T-helper 2 cell treated with Interferon-gamma antibody and Interleukin-4, amounts not matched to agents 5 μg/mL and 100 μg/mL, for 36 hours (primary cell): ENCODE results near the gene VGLL4.
A peak's percentile ranks its signal among the peaks of the same experiment; 100 is the strongest.

Experiments
- DNase-seq: peaks from one replicate; pipeline ENCODE4 v3.0.0; 2021; ENCODE audit warnings: low spot score
- H3K27ac Mint-ChIP-seq: one replicate; pipeline ENCODE4 v1.8.0; 2021; ENCODE audit warnings: mild to moderate bottlenecking, mixed read lengths
- H3K27me3 Mint-ChIP-seq: one replicate; pipeline ENCODE4 v1.8.0; 2021; ENCODE audit warnings: low read depth, mixed read lengths
- H3K36me3 Mint-ChIP-seq: one replicate; pipeline ENCODE4 v1.8.0; 2021; ENCODE audit warnings: low read depth, mixed read lengths
- H3K4me1 Mint-ChIP-seq: one replicate; pipeline ENCODE4 v1.8.0; 2021; ENCODE audit warnings: low read depth, mixed read lengths
- H3K4me3 Mint-ChIP-seq: one replicate; pipeline ENCODE4 v1.8.0; 2022; ENCODE audit warnings: mild to moderate bottlenecking, moderate library complexity, mixed read lengths
- H3K9me3 Mint-ChIP-seq: one replicate; pipeline ENCODE4 v1.8.0; 2021; ENCODE audit warnings: mixed read lengths

VGLL4 gene

DNA sequence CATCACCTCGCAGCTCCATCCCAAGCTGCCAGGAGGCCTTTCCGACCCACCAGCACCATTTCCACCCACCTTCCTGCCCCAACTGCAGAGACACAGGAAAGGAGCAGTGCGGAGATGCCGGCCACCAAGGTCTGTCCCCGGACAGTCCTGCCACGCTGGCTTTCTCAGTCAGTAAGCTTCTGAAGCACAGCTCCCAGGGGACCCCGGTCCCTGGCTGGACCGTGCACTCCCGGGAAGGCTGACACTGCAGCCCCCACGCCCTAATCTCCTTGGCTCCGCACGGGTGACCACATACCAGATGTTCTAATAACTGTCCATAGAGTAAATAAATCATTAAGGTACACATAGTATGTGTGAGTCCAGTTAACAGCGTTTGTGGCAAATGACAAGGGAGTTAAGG, 73.5 kb downstream of the VGLL4 start:
- no peak for DNase-seq
- Mint-ChIP-seq H3K9me3 (no peaks in the 10 kb centered on the region), H3K36me3 (peaks cover 12% of the 10 kb centered on the region), H3K4me3 (no peak overlapping the region), H3K27me3 (no peaks in the 10 kb centered on the region), H3K4me1 (no peaks in the 10 kb centered on the region), H3K27ac (peak overlapping the region; percentile 39)

- Mint-ChIP-seq H3K36me3 (peaks cover 14% of the 10 kb centered on the region), H3K4me1 (no peaks in the 10 kb centered on the region), H3K27me3 (no peaks in the 10 kb centered on the region)
These were observed 74.5 kb downstream of the VGLL4 start for GRCh38 chr3:11569156-11569741.

GRCh38 chr3:11568503-11569155, 75.1 kb downstream of the VGLL4 start:
- Mint-ChIP-seq H3K27ac (no peak overlapping the region), H3K9me3 (no peaks in the 10 kb centered on the region), H3K4me1 (no peaks in the 10 kb centered on the region), H3K27me3 (no peaks in the 10 kb centered on the region), H3K36me3 (peaks cover 18% of the 10 kb centered on the region), H3K4me3 (no peak overlapping the region)
- no peak for DNase-seq

More at GRCh38 chr3:11569156-11569741, 74.5 kb downstream of the VGLL4 start:
- Mint-ChIP-seq H3K9me3 (no peaks in the 10 kb centered on the region), H3K27ac (no peak overlapping the region), H3K4me3 (no peak overlapping the region)
- no peak for DNase-seq

DNA sequence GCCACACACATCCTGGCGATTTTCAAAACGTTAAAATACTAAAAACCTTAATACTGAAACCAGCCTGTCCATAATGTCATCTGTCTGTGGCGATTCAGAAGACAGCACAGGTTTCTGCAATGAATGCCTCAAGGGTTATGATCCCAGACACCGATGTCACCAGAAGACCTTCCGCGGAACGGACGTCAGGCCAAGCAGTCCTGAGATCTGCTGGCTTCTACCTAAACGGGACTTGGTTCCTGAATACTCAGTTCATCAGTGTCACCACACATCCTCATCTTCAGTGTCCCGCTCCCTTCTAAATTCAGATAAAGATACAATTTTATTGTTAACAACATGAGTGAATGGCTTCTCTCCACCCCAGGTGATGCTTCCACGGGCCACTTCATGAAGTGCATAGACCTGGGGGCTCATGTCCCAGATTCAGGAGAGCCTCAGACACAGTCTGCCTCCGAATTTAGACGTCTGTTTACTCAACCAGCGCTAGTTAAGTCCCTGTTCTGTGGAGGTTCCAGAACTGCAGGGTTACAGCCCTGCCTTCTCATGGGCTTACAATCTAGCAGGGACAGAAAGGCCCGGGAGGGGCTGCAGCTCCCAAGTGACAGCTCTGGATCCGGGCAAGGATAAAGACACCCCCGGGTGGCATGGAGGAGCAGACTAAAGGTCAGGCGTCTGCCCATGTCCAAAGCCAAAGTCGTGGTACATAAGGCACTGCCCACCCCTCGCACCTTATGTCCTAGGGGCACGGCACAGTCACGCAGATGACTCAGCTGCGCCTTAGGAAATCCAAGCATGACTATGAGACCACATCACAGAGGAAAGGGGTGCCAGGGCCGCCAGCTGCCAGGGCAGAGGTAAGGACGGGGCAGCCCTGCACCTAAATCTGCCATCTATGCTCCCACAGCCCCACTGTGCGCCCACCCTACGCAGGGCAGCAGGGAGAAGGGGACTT, 75.9 kb downstream of the VGLL4 start:
- H3K9me3 Mint-ChIP-seq = no peaks in the 10 kb centered on the region
- H3K4me1 Mint-ChIP-seq = no peaks in the 10 kb centered on the region
- no peak overlapping the region for H3K27ac Mint-ChIP-seq
- no peak for DNase-seq
- no peaks in the 10 kb centered on the region for H3K27me3 Mint-ChIP-seq
- H3K4me3 Mint-ChIP-seq = no peak overlapping the region
- H3K36me3 Mint-ChIP-seq = peaks cover 17% of the 10 kb centered on the region

GRCh38 chr3:11566916-11567315, 76.8 kb downstream of the VGLL4 start:
- H3K36me3 Mint-ChIP-seq = peaks cover 17% of the 10 kb centered on the region
- no peak overlapping the region for H3K4me3 Mint-ChIP-seq
- no peaks in the 10 kb centered on the region for H3K4me1 Mint-ChIP-seq
- no peaks in the 10 kb centered on the region for H3K9me3 Mint-ChIP-seq
- no peak for DNase-seq
- no peak overlapping the region for H3K27ac Mint-ChIP-seq
- no peaks in the 10 kb centered on the region for H3K27me3 Mint-ChIP-seq

GRCh38 chr3:11566478-11566877, 77.2 kb downstream of the VGLL4 start:
- no peak overlapping the region for H3K27ac Mint-ChIP-seq

GRCh38 chr3:11565932-11566331, 77.8 kb downstream of the VGLL4 start:
- Mint-ChIP-seq H3K4me1 (no peaks in the 10 kb centered on the region), H3K9me3 (no peaks in the 10 kb centered on the region), H3K36me3 (peaks cover 17% of the 10 kb centered on the region), H3K27ac (no peak overlapping the region), H3K4me3 (no peak overlapping the region), H3K27me3 (no peaks in the 10 kb centered on the region)
- no peak for DNase-seq

More at GRCh38 chr3:11566478-11566877, 77.2 kb downstream of the VGLL4 start:
- Mint-ChIP-seq H3K36me3 (peaks cover 17% of the 10 kb centered on the region), H3K27me3 (no peaks in the 10 kb centered on the region), H3K4me1 (no peaks in the 10 kb centered on the region), H3K4me3 (no peak overlapping the region), H3K9me3 (no peaks in the 10 kb centered on the region)
- DNase-seq = no peak

- no peak for DNase-seq
- H3K9me3 Mint-ChIP-seq = no peaks in the 10 kb centered on the region
- H3K4me3 Mint-ChIP-seq = no peak overlapping the region
- peaks cover 17% of the 10 kb centered on the region for H3K36me3 Mint-ChIP-seq
- H3K27me3 Mint-ChIP-seq = no peaks in the 10 kb centered on the region
- H3K27ac Mint-ChIP-seq = no peak overlapping the region
- no peaks in the 10 kb centered on the region for H3K4me1 Mint-ChIP-seq
These were observed 78.2 kb downstream of the VGLL4 start for GRCh38 chr3:11565492-11565891.

DNA sequence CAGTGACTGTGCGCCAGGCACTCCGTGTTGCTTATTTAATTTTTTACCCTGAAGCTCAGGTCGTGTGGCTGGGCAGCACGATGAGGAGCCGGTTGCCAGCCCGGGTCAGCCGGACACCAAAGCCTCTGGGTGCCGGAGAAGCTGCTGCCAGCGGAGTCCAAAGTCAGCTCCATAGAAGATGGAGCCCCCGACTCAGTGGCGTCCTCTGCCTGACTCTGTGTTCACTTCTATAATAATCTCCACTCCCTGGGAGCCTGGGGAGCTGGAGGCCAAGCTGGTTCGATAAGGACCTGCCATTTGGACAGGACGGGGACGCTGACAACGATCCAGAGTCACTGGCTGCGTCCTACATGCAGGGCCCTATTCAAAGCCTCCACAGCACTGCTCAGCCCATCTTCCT, 78.6 kb downstream of the VGLL4 start:
- no peak overlapping the region for H3K27ac Mint-ChIP-seq

GRCh38 chr3:11564577-11565001, 79.1 kb downstream of the VGLL4 start:
- no peak for DNase-seq
- no peaks in the 10 kb centered on the region for H3K4me1 Mint-ChIP-seq
- H3K4me3 Mint-ChIP-seq = no peak overlapping the region
- H3K36me3 Mint-ChIP-seq = peaks cover 22% of the 10 kb centered on the region
- no peak overlapping the region for H3K27ac Mint-ChIP-seq
- H3K9me3 Mint-ChIP-seq = no peaks in the 10 kb centered on the region
- H3K27me3 Mint-ChIP-seq = no peaks in the 10 kb centered on the region

More for the DNA sequence above, 78.6 kb downstream of the VGLL4 start:
- H3K9me3 Mint-ChIP-seq = no peaks in the 10 kb centered on the region
- DNase-seq = no peak
- H3K27me3 Mint-ChIP-seq = no peaks in the 10 kb centered on the region
- H3K4me1 Mint-ChIP-seq = no peaks in the 10 kb centered on the region
- no peak overlapping the region for H3K4me3 Mint-ChIP-seq
- H3K36me3 Mint-ChIP-seq = peaks cover 17% of the 10 kb centered on the region

- H3K4me1 Mint-ChIP-seq = no peaks in the 10 kb centered on the region
- H3K27ac Mint-ChIP-seq = no peak overlapping the region
- H3K36me3 Mint-ChIP-seq = peaks cover 22% of the 10 kb centered on the region
- no peaks in the 10 kb centered on the region for H3K27me3 Mint-ChIP-seq
- no peak for DNase-seq
- H3K4me3 Mint-ChIP-seq = no peak overlapping the region
- H3K9me3 Mint-ChIP-seq = no peaks in the 10 kb centered on the region
These were observed 79.9 kb downstream of the VGLL4 start for GRCh38 chr3:11563865-11564185.

DNA sequence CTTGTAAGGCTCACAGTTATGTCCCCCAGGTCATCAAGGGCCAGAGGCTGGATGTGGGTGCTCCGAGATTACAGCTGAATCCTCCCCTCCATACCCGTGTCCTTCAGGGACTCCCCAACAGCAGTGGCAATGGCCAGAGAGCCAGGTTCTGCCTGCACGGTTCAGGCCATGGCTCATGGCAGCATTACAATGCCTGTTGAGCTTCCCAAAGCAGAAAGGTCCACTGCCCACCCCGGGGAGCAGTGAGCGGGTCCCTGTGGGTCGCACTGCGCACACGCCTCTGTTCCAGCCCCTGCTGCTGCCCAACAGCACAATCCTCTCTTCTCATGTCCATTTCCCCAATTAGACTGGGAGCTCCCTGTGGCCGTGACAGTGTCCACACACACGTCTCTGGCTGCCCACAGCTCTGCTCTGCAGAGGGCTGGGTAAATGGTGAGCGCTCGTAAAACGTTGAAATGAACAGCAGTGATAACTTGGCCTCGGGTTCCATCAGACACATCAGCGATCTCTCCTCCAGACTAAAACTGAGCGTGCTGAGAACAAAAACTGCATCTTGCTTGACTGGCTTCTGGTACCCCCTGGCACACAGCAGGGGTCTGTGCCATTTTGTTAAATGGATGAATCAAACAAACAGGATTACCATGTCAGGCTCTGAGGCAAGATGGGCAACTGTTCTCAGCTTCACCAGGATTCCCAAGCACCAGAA, 80.4 kb downstream of the VGLL4 start:
- Mint-ChIP-seq H3K36me3 (peaks cover 22% of the 10 kb centered on the region), H3K27ac (no peak overlapping the region)

DNA sequence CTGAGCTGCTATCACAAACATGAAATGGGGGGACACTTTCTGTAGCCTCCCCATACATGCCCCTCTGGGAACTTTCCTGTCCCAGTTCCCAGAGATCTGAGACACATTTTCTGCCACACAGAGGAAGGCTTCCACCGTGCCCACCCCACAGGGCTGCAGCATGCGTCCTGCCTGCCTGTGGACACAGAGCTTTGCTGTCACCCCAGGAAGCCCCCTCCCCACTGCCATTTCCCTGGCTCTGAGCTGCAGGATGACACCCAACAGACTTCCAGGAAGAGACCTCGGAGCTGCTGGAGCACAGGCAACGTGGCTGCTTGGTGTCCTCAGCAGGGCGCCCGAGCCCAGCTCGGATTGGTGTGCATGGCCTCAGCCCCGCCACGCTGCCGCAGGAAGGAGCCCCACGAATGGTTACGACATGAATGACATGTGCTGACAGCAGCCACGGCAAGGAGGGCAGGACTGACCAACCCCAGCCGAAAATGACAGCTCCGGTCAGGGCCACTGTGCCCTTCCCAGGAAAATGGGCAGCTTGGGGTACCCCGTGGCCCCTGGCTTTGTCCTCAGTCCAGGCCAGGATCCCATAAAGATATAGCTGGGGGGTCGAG, 81.3 kb downstream of the VGLL4 start:
- no peaks in the 10 kb centered on the region for H3K9me3 Mint-ChIP-seq
- DNase-seq = no peak
- peaks cover 31% of the 10 kb centered on the region for H3K36me3 Mint-ChIP-seq

More for the DNA sequence above, 80.4 kb downstream of the VGLL4 start:
- H3K27me3 Mint-ChIP-seq = no peaks in the 10 kb centered on the region
- H3K4me3 Mint-ChIP-seq = no peak overlapping the region
- no peaks in the 10 kb centered on the region for H3K4me1 Mint-ChIP-seq
- H3K9me3 Mint-ChIP-seq = no peaks in the 10 kb centered on the region
- DNase-seq = no peak

More for the DNA sequence above, 81.3 kb downstream of the VGLL4 start:
- H3K4me1 Mint-ChIP-seq = peaks cover 2% of the 10 kb centered on the region
- no peak overlapping the region for H3K4me3 Mint-ChIP-seq
- H3K27me3 Mint-ChIP-seq = no peaks in the 10 kb centered on the region
- H3K27ac Mint-ChIP-seq = no peak overlapping the region
